T-cell (primary cell): ENCODE results near the gene RAB5A. TPM values are rescaled to one million over a fixed set of nuclear protein-coding genes. Genes with fewer than 3 reads are reported as not detected.
"Not testable (repeated sequence)": the region's sequence is repeated elsewhere in the genome, so short reads cannot be mapped to it uniquely, and the experiment has no call there.

Source experiments
- ATAC-seq, 4 experiments: fragments of 200-7000 bp in 3 of 4; fragments of 150-1000 bp in 1 of 4; cut with Tn5 transposase; replicated peaks in 1 of 4; 1 replicate in 3 of 4; 2 replicates in 1 of 4; pipeline ENCODE4 v1.10.0; 2021; ENCODE audit warnings: moderate library complexity in 3 of 4, mild to moderate bottlenecking in 2 of 4, moderate number of reproducible peaks in 1 of 4
- CTCF ChIA-PET, 2 donors: fragments of 300-600 bp; sonication (Branson Sonifier 250); formaldehyde crosslinking; loops; one replicate each; lab custom pipeline; 2022; ENCODE audit warnings: antibody characterized with exemption in 2 of 2; lab: Charles Lee
- POLR2A ChIA-PET, 2 donors: fragments of 300-600 bp; sonication (Branson Sonifier 250); formaldehyde crosslinking; loops; one replicate each; lab custom pipeline; 2022; ENCODE audit warnings: antibody characterized with exemption in 2 of 2; lab: Charles Lee
- DNase-seq, 35 experiments: peaks; one replicate each; pipeline versions ENCODE4 v3.0.0 to v3.0.0-alpha.2; 2013 to 2023
- H3K27ac ChIP-seq: one replicate; pipeline ENCODE4 v1.5.1; 2013; ENCODE audit warnings: low read length
- H3K27me3 ChIP-seq, 2 experiments: replicated peaks in 1 of 2; 1 replicate in 1 of 2; 2 replicates in 1 of 2; pipeline versions ENCODE4 v1.6.1 to v1.7.0; 2013; ENCODE audit warnings: low read length in 1 of 2, mixed read lengths in 1 of 2; ENCODE audit not compliant: control insufficient read depth in 2 of 2, insufficient read depth in 2 of 2; ENCODE audit errors: extremely low read depth in 1 of 2
- H3K36me3 ChIP-seq, 2 donors: 1 replicate in 1 of 2; 2 replicates in 1 of 2; pipeline versions ENCODE4 v1.6.1 to v1.7.0; 2013; ENCODE audit warnings: low read length in 1 of 2; ENCODE audit not compliant: control insufficient read depth in 2 of 2, insufficient read depth in 1 of 2; ENCODE audit errors: extremely low read depth in 1 of 2
- H3K4me1 ChIP-seq, 2 experiments: 1 replicate in 1 of 2; 2 replicates in 1 of 2; pipeline versions ENCODE4 v1.6.1 to v1.7.0; 2013; ENCODE audit warnings: low read length in 2 of 2, mixed read lengths in 1 of 2; ENCODE audit not compliant: insufficient read depth in 2 of 2, control insufficient read depth in 1 of 2; ENCODE audit errors: extremely low read depth in 1 of 2
- H3K4me3 ChIP-seq, 2 donors: 1 replicate in 1 of 2; 2 replicates in 1 of 2; pipeline versions ENCODE4 v1.5.1 to v1.7.0; 2013; ENCODE audit warnings: mild to moderate bottlenecking in 2 of 2, low read length in 1 of 2, moderate library complexity in 1 of 2; ENCODE audit not compliant: control insufficient read depth in 1 of 2; ENCODE audit errors: extremely low read depth in 1 of 2
- H3K9me3 ChIP-seq: 2 replicates; pipeline ENCODE4 v1.7.0; 2013
- H3K27ac Mint-ChIP-seq, 2 donors: one replicate each; pipeline ENCODE4 v1.8.0; 2020 to 2021; ENCODE audit warnings: mild to moderate bottlenecking in 2 of 2, mixed read lengths in 2 of 2
- H3K27me3 Mint-ChIP-seq, 2 donors: one replicate each; pipeline ENCODE4 v1.8.0; 2021 to 2022; ENCODE audit warnings: mixed read lengths in 2 of 2
- H3K36me3 Mint-ChIP-seq: one replicate; pipeline ENCODE4 v1.8.0; 2021; ENCODE audit warnings: mixed read lengths
- H3K4me1 Mint-ChIP-seq, 3 donors: one replicate each; pipeline ENCODE4 v1.8.0; 2020 to 2022; ENCODE audit warnings: mixed read lengths in 3 of 3, mild to moderate bottlenecking in 1 of 3
- H3K4me3 Mint-ChIP-seq, 3 donors: one replicate each; pipeline ENCODE4 v1.8.0; 2020 to 2022; ENCODE audit warnings: mild to moderate bottlenecking in 3 of 3, mixed read lengths in 3 of 3, moderate library complexity in 3 of 3
- H3K9me3 Mint-ChIP-seq, 3 donors: one replicate each; pipeline ENCODE4 v1.8.0; 2020 to 2022; ENCODE audit warnings: mixed read lengths in 3 of 3
- WGBS: methylation state at CpG from one replicate; pipeline ENCODE4 v1.1.5; 2013; ENCODE audit warnings: missing lambda C conversion rate; ENCODE audit not compliant: insufficient coverage; 5-methylcytosine and 5-hydroxymethylcytosine counted together
- total RNA-seq, 35 experiments: library from RNA in 6 of 35; stranded (reverse) in 6 of 35; fragments of 120-200 nt in 1 of 35; gene quantifications; one replicate each; pipeline versions ENCODE4 v1.2.1 to v1.2.4 and lab custom pipeline; 2013 to 2026

The RAB5A gene
- total RNA-seq, 5 donors from 2014 or later (not counting 1 experiment from before 2014, with no cell fraction given) = 41.3 to 91.0 (median 54.7) TPM

DNA sequence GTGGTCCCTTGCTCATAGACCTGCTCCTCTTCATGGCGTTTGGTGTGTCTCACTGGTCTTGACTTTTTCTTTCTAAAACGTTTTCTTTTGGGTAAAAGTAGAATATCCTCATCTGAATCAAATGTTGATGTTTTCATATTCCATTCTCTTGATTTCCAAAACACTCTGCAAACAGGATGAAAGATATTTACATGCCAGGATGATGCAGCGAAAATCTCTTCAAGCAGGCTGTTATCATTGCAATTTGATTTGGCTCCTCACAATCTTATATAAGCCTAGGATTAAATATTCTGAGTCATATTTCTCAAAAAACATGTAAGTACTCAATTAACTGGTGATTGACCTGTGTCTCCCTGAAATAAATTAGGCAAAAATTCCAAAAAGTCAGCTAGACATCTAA, 55.0 kb downstream of the RAB5A start:
- ChIA-PET POLR2A (no interaction called here), CTCF (interaction anchor here in 1 of 2 donors (0.6 kb wide), 1 partner anchor 118 kb away, joined by 3 read pairs; no protein-coding TSS in a partner anchor)
- DNase-seq = no peak
- H3K4me3 ChIP-seq = no peak overlapping the region
- no peaks in the 10 kb centered on the region for H3K4me1 Mint-ChIP-seq
- H3K4me1 ChIP-seq = no peaks in the 10 kb centered on the region
- H3K27ac Mint-ChIP-seq = no peak overlapping the region
- H3K36me3 Mint-ChIP-seq = no peaks in the 10 kb centered on the region
- ATAC-seq = no peak
- H3K4me3 Mint-ChIP-seq = no peak overlapping the region
- H3K27me3 ChIP-seq = no peaks in the 10 kb centered on the region
- no peaks in the 10 kb centered on the region for H3K9me3 ChIP-seq
- no peaks in the 10 kb centered on the region for H3K27me3 Mint-ChIP-seq
- no peak overlapping the region for H3K27ac ChIP-seq
- H3K9me3 Mint-ChIP-seq = peaks cover 0 to 6% (median 3%) of the 10 kb centered on the region in 3 donors
- WGBS = 83% methylated on average over 1 of the region's 3 CpGs
- H3K36me3 ChIP-seq = no peaks in the 10 kb centered on the region

DNA sequence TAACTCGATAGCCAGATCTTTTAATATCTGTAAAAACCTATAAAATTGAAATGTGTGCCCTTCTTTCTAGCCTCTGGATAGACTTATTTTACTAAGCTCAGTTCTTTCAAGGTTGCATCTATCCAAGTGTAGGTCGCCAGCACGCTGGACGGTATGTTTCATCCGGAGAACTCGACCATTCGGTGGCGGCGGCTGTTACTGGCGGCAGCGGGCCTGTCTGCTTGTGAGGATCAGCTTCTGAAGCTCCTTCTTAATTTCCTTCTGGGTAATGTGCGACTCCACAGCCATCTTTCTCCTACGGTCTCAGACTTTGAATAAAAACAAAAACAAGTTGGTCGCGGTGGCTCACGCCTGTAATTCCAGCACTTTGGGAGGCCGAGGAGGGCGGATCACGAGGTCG, 61.1 kb downstream of the RAB5A start:
- no peaks in the 10 kb centered on the region for H3K4me1 ChIP-seq
- ChIA-PET POLR2A (no interaction called here), CTCF (interaction anchor here in 1 of 2 donors (0.6 kb wide), 1 partner anchor 8 kb away, joined by 7 read pairs; no protein-coding TSS in a partner anchor)
- no peak overlapping the region for H3K27ac ChIP-seq
- no peak overlapping the region for H3K4me3 Mint-ChIP-seq
- H3K36me3 Mint-ChIP-seq = no peaks in the 10 kb centered on the region
- H3K4me3 ChIP-seq = no peak overlapping the region
- H3K9me3 ChIP-seq = no peaks in the 10 kb centered on the region
- H3K27me3 Mint-ChIP-seq = no peaks in the 10 kb centered on the region
- H3K4me1 Mint-ChIP-seq = no peaks in the 10 kb centered on the region
- no peak for DNase-seq
- H3K27me3 ChIP-seq = no peaks in the 10 kb centered on the region
- H3K27ac Mint-ChIP-seq = no peak overlapping the region
- WGBS = over 99% methylated on average over 18 of the region's 20 CpGs
- no peak for ATAC-seq
- H3K36me3 ChIP-seq = no peaks in the 10 kb centered on the region
- H3K9me3 Mint-ChIP-seq = no peaks in the 10 kb centered on the region

DNA sequence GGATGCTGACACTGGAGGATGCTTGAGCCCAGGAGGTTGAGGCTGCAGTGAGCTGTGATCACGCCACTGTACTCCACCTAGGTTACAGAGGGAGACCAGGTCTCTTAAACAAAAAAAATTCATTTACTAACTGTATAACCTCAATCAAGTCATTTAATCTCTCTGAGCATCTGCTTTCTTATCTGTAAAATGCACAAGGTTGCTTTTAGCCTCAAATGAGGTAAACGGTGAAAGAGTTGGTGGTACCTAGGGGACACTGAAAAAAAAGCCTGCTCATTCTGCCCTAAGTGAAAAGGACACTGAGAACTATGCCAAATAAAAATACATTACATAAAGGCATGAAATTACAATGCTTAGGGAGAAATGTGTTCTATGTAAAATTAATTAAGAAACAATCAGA, 61.7 kb downstream of the RAB5A start:
- no peaks in the 10 kb centered on the region for H3K4me1 Mint-ChIP-seq
- H3K27me3 ChIP-seq = no peaks in the 10 kb centered on the region
- ChIA-PET CTCF (no interaction called here), POLR2A (no interaction called here)
- no peak for DNase-seq
- no peaks in the 10 kb centered on the region for H3K36me3 Mint-ChIP-seq
- H3K4me3 ChIP-seq = no peak overlapping the region
- no peaks in the 10 kb centered on the region for H3K9me3 ChIP-seq
- no peaks in the 10 kb centered on the region for H3K9me3 Mint-ChIP-seq
- no peak overlapping the region for H3K4me3 Mint-ChIP-seq
- no CpG with 5 or more reads among the region's 2 CpGs for WGBS
- no peak overlapping the region for H3K27ac ChIP-seq
- H3K36me3 ChIP-seq = no peaks in the 10 kb centered on the region
- no peaks in the 10 kb centered on the region for H3K27me3 Mint-ChIP-seq
- no peak overlapping the region for H3K27ac Mint-ChIP-seq
- H3K4me1 ChIP-seq = no peaks in the 10 kb centered on the region
- no peak for ATAC-seq

DNA sequence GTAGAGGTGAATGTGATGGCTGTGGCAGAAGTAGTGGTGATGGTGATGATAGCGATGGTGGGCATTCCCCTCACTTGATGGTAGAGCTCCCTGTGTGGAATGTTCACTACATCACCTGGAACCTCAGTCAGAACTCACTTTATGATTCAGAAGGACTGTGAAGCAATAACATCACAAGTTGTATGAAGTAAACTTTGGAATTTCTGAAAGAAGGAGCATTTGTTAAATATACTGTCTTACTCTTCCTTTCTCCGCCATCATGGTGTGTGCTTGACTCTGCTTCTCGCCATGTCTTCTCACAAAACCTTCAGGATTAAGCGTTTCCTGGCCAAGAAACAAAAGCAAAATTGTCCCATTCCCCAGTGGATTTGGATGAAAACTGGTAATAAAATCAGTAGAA, 65.3 kb downstream of the RAB5A start, which contains the start of gene PP2D1:
Gene PP2D1 (minus strand): TSS at position 101 of the 400 bp plus-strand sequence. CDS start 192 bp downstream, outside the sequence.
- ChIA-PET POLR2A (no interaction called here), CTCF (no interaction called here)
- 83% methylated on average over 1 of the region's 4 CpGs for WGBS
- Histone ChIP-seq H3K27ac (no peak within 1 kb of the TSS), H3K4me1 (no peaks in the 10 kb centered on the region), H3K4me3 (no peak within 1 kb of the TSS), H3K36me3 (no peaks in the 10 kb centered on the region), H3K9me3 (no peaks in the 10 kb centered on the region), H3K27me3 (no peaks in the 10 kb centered on the region)
- no peak for ATAC-seq
- DNase-seq = no peak
- no peaks in the 10 kb centered on the region for H3K4me1 Mint-ChIP-seq
- H3K27me3 Mint-ChIP-seq = no peaks in the 10 kb centered on the region
- H3K9me3 Mint-ChIP-seq = no peaks in the 10 kb centered on the region
- no peak within 1 kb of the TSS for H3K4me3 Mint-ChIP-seq
- no peak within 1 kb of the TSS for H3K27ac Mint-ChIP-seq
- no peaks in the 10 kb centered on the region for H3K36me3 Mint-ChIP-seq

DNA sequence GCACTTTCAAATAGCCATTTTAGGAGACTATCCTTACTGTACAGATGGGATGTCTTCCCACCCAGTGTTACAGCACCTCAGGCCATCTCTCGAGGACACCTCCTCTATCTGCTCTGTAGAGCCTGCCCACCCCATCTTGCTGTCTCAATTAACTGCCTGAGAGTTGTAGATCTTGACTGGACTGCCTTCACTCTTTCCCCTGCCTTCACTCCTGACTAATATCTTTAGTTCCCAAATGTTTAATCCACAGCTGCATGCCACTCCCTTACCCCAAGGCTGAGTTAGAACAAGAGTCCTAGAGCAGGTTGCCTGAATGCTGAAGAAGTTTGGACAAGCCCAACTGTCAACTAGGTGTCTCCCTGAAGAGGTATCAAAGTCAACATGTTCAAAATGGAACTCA, 66.5 kb downstream of the RAB5A start:
- POLR2A ChIA-PET = no interaction called here
- Mint-ChIP-seq H3K27ac (no peak overlapping the region), H3K4me1 (no peaks in the 10 kb centered on the region), H3K27me3 (no peaks in the 10 kb centered on the region), H3K36me3 (no peaks in the 10 kb centered on the region), H3K9me3 (no peaks in the 10 kb centered on the region), H3K4me3 (no peak overlapping the region)
- Histone ChIP-seq H3K27me3 (no peaks in the 10 kb centered on the region), H3K4me1 (no peaks in the 10 kb centered on the region), H3K36me3 (no peaks in the 10 kb centered on the region), H3K9me3 (no peaks in the 10 kb centered on the region), H3K27ac (no peak overlapping the region), H3K4me3 (no peak overlapping the region)
- 100% methylated on average over 1 of the region's 1 CpG for WGBS
- ATAC-seq (no peak), DNase-seq (no peak)
- CTCF ChIA-PET = no interaction called here

DNA sequence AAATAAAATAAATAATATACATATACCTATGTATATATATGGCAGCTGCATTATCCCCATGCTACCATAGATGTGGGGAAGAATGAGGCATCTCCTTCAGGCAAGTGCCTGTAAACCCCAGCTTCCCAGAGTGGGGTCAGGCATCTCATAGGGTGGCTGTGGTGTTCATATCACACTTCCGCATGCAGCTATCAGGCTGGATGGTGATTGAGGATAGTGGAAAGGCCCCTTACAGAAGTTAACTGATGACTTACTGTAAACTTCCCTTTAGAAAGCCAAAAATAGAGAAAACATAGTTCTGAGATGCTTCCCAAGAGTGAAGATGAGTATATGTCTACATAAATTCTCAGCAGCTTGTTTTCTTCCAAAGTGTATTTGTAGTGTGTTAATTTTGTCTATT, 68.6 kb downstream of the RAB5A start:
- POLR2A ChIA-PET = no interaction called here
- H3K27ac Mint-ChIP-seq = no peak overlapping the region

DNA sequence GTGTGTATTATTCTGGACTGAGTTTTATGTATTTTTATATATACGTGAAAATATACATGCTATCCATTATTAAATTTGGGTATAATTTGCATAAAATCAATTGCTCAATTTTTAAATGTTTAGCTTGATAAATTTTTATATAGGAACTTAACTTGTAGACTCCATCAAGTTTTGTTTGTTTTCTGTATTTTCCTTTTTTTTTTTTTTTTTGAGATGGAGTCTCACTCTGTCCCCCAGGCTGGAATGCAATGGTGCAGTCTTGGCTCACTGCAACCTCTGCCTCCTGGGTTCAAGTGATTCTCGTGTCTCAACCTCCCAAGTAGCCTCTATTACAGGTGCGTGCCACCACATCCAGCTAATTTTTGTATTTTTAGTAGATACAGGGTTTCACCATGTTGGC, 69.2 kb downstream of the RAB5A start:
- DNase-seq, H3K9me3 Mint-ChIP-seq, H3K27ac Mint-ChIP-seq, H3K27me3 Mint-ChIP-seq, H3K4me3 ChIP-seq, H3K27me3 ChIP-seq, H3K9me3 ChIP-seq, H3K4me3 Mint-ChIP-seq, H3K4me1 ChIP-seq, ATAC-seq, H3K27ac ChIP-seq, POLR2A ChIA-PET, H3K36me3 ChIP-seq, H3K4me1 Mint-ChIP-seq, H3K36me3 Mint-ChIP-seq: not testable (repeated sequence)
- WGBS = no CpG with 5 or more reads among the region's 3 CpGs
- CTCF ChIA-PET = interaction anchor here in 1 of 2 donors (0.6 kb wide), 1 partner anchor 16 kb away, joined by 3 read pairs; no protein-coding TSS in a partner anchor

More for the DNA sequence above, 68.6 kb downstream of the RAB5A start:
- H3K4me1 Mint-ChIP-seq = no peaks in the 10 kb centered on the region
- Histone ChIP-seq H3K27ac (no peak overlapping the region), H3K4me3 (no peak overlapping the region), H3K4me1 (no peaks in the 10 kb centered on the region), H3K9me3 (no peaks in the 10 kb centered on the region), H3K36me3 (no peaks in the 10 kb centered on the region), H3K27me3 (no peaks in the 10 kb centered on the region)
- no peak overlapping the region for H3K4me3 Mint-ChIP-seq
- no CpG with 5 or more reads among the region's 1 CpG for WGBS
- CTCF ChIA-PET = interaction anchor here in 1 of 2 donors (0.6 kb wide), 1 partner anchor 16 kb away, joined by 3 read pairs; no protein-coding TSS in a partner anchor
- no peak for ATAC-seq
- no peaks in the 10 kb centered on the region for H3K9me3 Mint-ChIP-seq
- no peaks in the 10 kb centered on the region for H3K36me3 Mint-ChIP-seq
- no peak for DNase-seq
- no peaks in the 10 kb centered on the region for H3K27me3 Mint-ChIP-seq
